Muscle layer of colon (tissue), 2 donors: ENCODE data around the gene PGAP3.

Source experiments
- H3K27ac ChIP-seq: one replicate; pipeline ENCODE4 v1.7.0; 2013; ENCODE audit warnings: low read depth, mild to moderate bottlenecking, low read length, moderate library complexity
- H3K27me3 ChIP-seq, 2 donors: one replicate each; pipeline ENCODE4 v1.7.0; 2013; ENCODE audit warnings: low read length in 2 of 2, mild to moderate bottlenecking in 2 of 2; ENCODE audit not compliant: insufficient read depth in 2 of 2, control insufficient read depth in 1 of 2
- H3K36me3 ChIP-seq: one replicate; pipeline ENCODE4 v1.7.0; 2013; ENCODE audit warnings: mild to moderate bottlenecking, low read length; ENCODE audit not compliant: insufficient read depth
- H3K4me1 ChIP-seq: one replicate; pipeline ENCODE4 v1.7.0; 2013; ENCODE audit warnings: mild to moderate bottlenecking, low read length; ENCODE audit not compliant: insufficient read depth
- H3K4me3 ChIP-seq, 2 donors: one replicate each; pipeline ENCODE4 v1.7.0; 2013; ENCODE audit warnings: low read length in 2 of 2, low read depth in 1 of 2, mild to moderate bottlenecking in 1 of 2, moderate library complexity in 1 of 2
- H3K9ac ChIP-seq: one replicate; pipeline ENCODE4 v1.7.0; 2013; ENCODE audit warnings: low read length
- H3K9me3 ChIP-seq: one replicate; pipeline ENCODE4 v1.7.0; 2013; ENCODE audit warnings: mild to moderate bottlenecking, low read length
- donor health status: abdominal sarcoma.
- donor health status: Adenocarcinoma of cecum.

Gene PGAP3

GRCh38 chr17:39634384-39634871, 53.4 kb downstream of the PGAP3 start:
- Histone ChIP-seq H3K4me1 (peaks cover 38% of the 10 kb centered on the region), H3K27ac (no peak overlapping the region), H3K9ac (no peak overlapping the region), H3K36me3 (no peaks in the 10 kb centered on the region), H3K9me3 (no peaks in the 10 kb centered on the region), H3K4me3 (no peak overlapping the region), H3K27me3 (peaks cover 0 to 20% of the 10 kb centered on the region in 2 donors)

GRCh38 chr17:39633570-39634183, 54.2 kb downstream of the PGAP3 start:
- Histone ChIP-seq H3K36me3 (no peaks in the 10 kb centered on the region), H3K4me1 (peaks cover 31% of the 10 kb centered on the region), H3K27me3 (peaks cover under 1 to 21% of the 10 kb centered on the region in 2 donors), H3K9me3 (no peaks in the 10 kb centered on the region), H3K27ac (no peak overlapping the region), H3K4me3 (no peak overlapping the region), H3K9ac (no peak overlapping the region)

- Histone ChIP-seq H3K9ac (no peak overlapping the region), H3K4me3 (no peak overlapping the region), H3K27ac (no peak overlapping the region), H3K27me3 (peaks cover 4 to 30% of the 10 kb centered on the region in 2 donors), H3K4me1 (peaks cover 20% of the 10 kb centered on the region), H3K36me3 (no peaks in the 10 kb centered on the region), H3K9me3 (no peaks in the 10 kb centered on the region)
Measured at GRCh38 chr17:39632153-39632941, 55.5 kb downstream of the PGAP3 start.

GRCh38 chr17:39631403-39631802, 56.5 kb downstream of the PGAP3 start:
- Histone ChIP-seq H3K27ac (no peak overlapping the region), H3K4me1 (peaks cover 16% of the 10 kb centered on the region), H3K9ac (no peak overlapping the region), H3K4me3 (no peak overlapping the region), H3K36me3 (no peaks in the 10 kb centered on the region), H3K9me3 (no peaks in the 10 kb centered on the region), H3K27me3 (peaks cover 10 to 39% of the 10 kb centered on the region in 2 donors)

- Histone ChIP-seq H3K27ac (no peak overlapping the region), H3K9me3 (no peaks in the 10 kb centered on the region), H3K9ac (no peak overlapping the region), H3K27me3 (peaks cover 20 to 52% of the 10 kb centered on the region in 2 donors), H3K4me1 (peaks cover 10% of the 10 kb centered on the region), H3K36me3 (no peaks in the 10 kb centered on the region), H3K4me3 (no peak overlapping the region)
Measured at GRCh38 chr17:39629898-39630297, 58.0 kb downstream of the PGAP3 start.

GRCh38 chr17:39629494-39629880, 58.4 kb downstream of the PGAP3 start:
- no peak overlapping the region for H3K4me3 ChIP-seq
- no peaks in the 10 kb centered on the region for H3K9me3 ChIP-seq
- H3K4me1 ChIP-seq: peaks cover 6% of the 10 kb centered on the region
- no peaks in the 10 kb centered on the region for H3K36me3 ChIP-seq
- H3K9ac ChIP-seq: no peak overlapping the region
- H3K27ac ChIP-seq: no peak overlapping the region
- peaks cover 24 to 56% of the 10 kb centered on the region in 2 donors for H3K27me3 ChIP-seq

- Histone ChIP-seq H3K9ac (no peak overlapping the region), H3K9me3 (no peaks in the 10 kb centered on the region), H3K4me1 (peaks cover under 1% of the 10 kb centered on the region), H3K4me3 (no peak overlapping the region), H3K27ac (no peak overlapping the region), H3K27me3 (peaks cover 25 to 59% of the 10 kb centered on the region in 2 donors), H3K36me3 (no peaks in the 10 kb centered on the region)
Measured at GRCh38 chr17:39628655-39629493, 59.0 kb downstream of the PGAP3 start.

- Histone ChIP-seq H3K4me3 (no peak overlapping the region), H3K4me1 (no peaks in the 10 kb centered on the region), H3K27me3 (peaks cover 25 to 59% of the 10 kb centered on the region in 2 donors), H3K36me3 (no peaks in the 10 kb centered on the region), H3K27ac (no peak overlapping the region), H3K9me3 (no peaks in the 10 kb centered on the region), H3K9ac (no peak overlapping the region)
Measured at GRCh38 chr17:39627712-39628516, 59.9 kb downstream of the PGAP3 start.

GRCh38 chr17:39627047-39627711, 60.7 kb downstream of the PGAP3 start:
- Histone ChIP-seq H3K9ac (no peak overlapping the region), H3K4me3 (peak overlapping the region in 1 of 2 donors; percentile 32), H3K4me1 (no peaks in the 10 kb centered on the region), H3K36me3 (no peaks in the 10 kb centered on the region), H3K27ac (no peak overlapping the region), H3K27me3 (peaks cover 25 to 59% of the 10 kb centered on the region in 2 donors), H3K9me3 (no peaks in the 10 kb centered on the region)

GRCh38 chr17:39626171-39627046, 61.4 kb downstream of the PGAP3 start, which contains the start of gene PPP1R1B:
PPP1R1B (plus strand) TSS chr17:39626952; CDS start chr17:39627393, 441 bp downstream.
- Histone ChIP-seq H3K27me3 (peaks cover 25 to 53% of the 10 kb centered on the region in 2 donors), H3K9me3 (no peaks in the 10 kb centered on the region), H3K27ac (no peak within 1 kb of the TSS), H3K9ac (no peak within 1 kb of the TSS), H3K4me3 (peak within 1 kb of the TSS in 1 of 2 donors; percentile 32), H3K4me1 (no peaks in the 10 kb centered on the region), H3K36me3 (no peaks in the 10 kb centered on the region)
